H1 (cell line): ENCODE results near the gene MMP17. TPM values are rescaled to one million over a fixed set of nuclear protein-coding genes. Genes with fewer than 3 reads are reported as not detected.

Experiments used
- CHD7 ChIP-seq: fragments of 300-600 bp; sonication (generic); IDR thresholded peaks from 2 replicates; pipeline ENCODE4 v1.7.1; 2012; ENCODE audit warnings: low read length, moderate library complexity, mild to moderate bottlenecking, inconsistent platforms; ENCODE audit not compliant: insufficient replicate concordance
- SIN3A ChIP-seq, 2 experiments: IDR thresholded peaks in 1 of 2; conservative IDR thresholded peaks in 1 of 2; 2 replicates each; pipeline ENCODE4 v1.6.1; 2011 to 2012; ENCODE audit warnings: low read length in 2 of 2, improper control_type of control experiment in 1 of 2, low read depth in 1 of 2, mild to moderate bottlenecking in 1 of 2
- polyA plus RNA-seq, 7 experiments: library from polyadenylated mRNA; depleted of rRNA in 3 of 7; stranded (reverse) in 5 of 7; unstranded in 2 of 7; fragments of >200 nt in 5 of 7; fragments of 200-250 nt in 2 of 7; gene quantifications; 1 replicate in 5 of 7; 2 replicates in 1 of 7; 4 replicates in 1 of 7; pipeline versions ENCODE4 v1.2.1 to v1.2.3, GENCODE V29; 2011 to 2013; ENCODE audit warnings: missing spikeins in 2 of 7, mixed read lengths in 2 of 7
- total RNA-seq: library from RNA; stranded (reverse); fragmentation: NEBNext Ultra II Directional; extraction: Animal tissue kit (Norgen Biotek cat#: 25700); gene quantifications from 2 replicates; pipeline ENCODE4 v1.2.1, GENCODE V29; 2021

The MMP17 gene
- total and polyA plus RNA-seq, 2 of the 8 experiments (the other 6 are each of a cell fraction or from before 2014, with no cell fraction given), result 41.3 to 53.8 TPM

GRCh38 chr12:131824450-131824849 is 3.7 kb upstream of the MMP17 start (continued):
- TF ChIP-seq CHD7 (no peak), SIN3A (conservative IDR thresholded peaks at IDR 0.05 in 1 of 2, IDR thresholded peaks at IDR 0.05 in 1 of 2; ENCODE audit: low read depth in 1 of 2, low read length in 2 of 2) (no peak)
